Tongue (tissue), 2 donors: Measurements from ENCODE around the gene SLCO6A1. TPM values are rescaled to one million over a fixed set of nuclear protein-coding genes. Genes with fewer than 3 reads are reported as not detected.
A peak's percentile ranks its signal among the peaks of the same experiment; 100 is the strongest.

ENCODE experiments used
- DNase-seq: peaks from one replicate; pipeline ENCODE4 v3.0.0-alpha.2; 2015
- total RNA-seq: library from RNA; depleted of rRNA; stranded (reverse); fragments of >200 nt; gene quantifications from one replicate; pipeline ENCODE4 v1.2.3, GENCODE V29; 2014

Gene SLCO6A1
- total RNA-seq, 1 donor from 2014 or later, result not detected

- DNase-seq, result no peak
These were observed 47.7 kb downstream of the SLCO6A1 start for GRCh38 chr5:102451082-102451481.

GRCh38 chr5:102450313-102450990 lies 48.3 kb downstream of the SLCO6A1 start:
- no peak for DNase-seq

GRCh38 chr5:102433473-102433872 lies 65.3 kb downstream of the SLCO6A1 start:
- DNase-seq, result no peak

- DNase-seq, result peak; percentile 2
These were observed 77.2 kb downstream of the SLCO6A1 start for GRCh38 chr5:102421647-102422046.

GRCh38 chr5:102418531-102418930 lies 80.3 kb downstream of the SLCO6A1 start:
- DNase-seq, result no peak

GRCh38 chr5:102414448-102414847 lies 84.4 kb downstream of the SLCO6A1 start:
- DNase-seq, result no peak

GRCh38 chr5:102388235-102388634 lies 110.6 kb downstream of the SLCO6A1 start:
- no peak for DNase-seq

GRCh38 chr5:102385365-102385764 lies 113.4 kb downstream of the SLCO6A1 start:
- DNase-seq, result no peak

- no peak for DNase-seq
These were observed 118.6 kb downstream of the SLCO6A1 start for GRCh38 chr5:102380174-102380573.

GRCh38 chr5:102375876-102376275 lies 122.9 kb downstream of the SLCO6A1 start:
- no peak for DNase-seq

- no peak for DNase-seq
These were observed 123.5 kb downstream of the SLCO6A1 start for GRCh38 chr5:102375272-102375671.

- DNase-seq, result no peak
These were observed 130.4 kb downstream of the SLCO6A1 start for GRCh38 chr5:102368392-102368791.

GRCh38 chr5:102341681-102342288 lies 157.0 kb downstream of the SLCO6A1 start:
- peak; percentile 67 for DNase-seq

GRCh38 chr5:102324714-102325113 lies 174.1 kb downstream of the SLCO6A1 start:
- DNase-seq, result peak; percentile 32

Other genes with a start within 250 kb of the SLCO6A1 start
- 1.0 TPM for gene SLCO4C1, start 202.7 kb downstream of the SLCO6A1 start, total RNA-seq